Astrocyte (in vitro differentiated cells and primary cell): ENCODE results near the gene MYO5B. TPM values are rescaled to one million over a fixed set of nuclear protein-coding genes. Genes with fewer than 3 reads are reported as not detected.
A peak's percentile ranks its signal among the peaks of the same experiment; 100 is the strongest.

Experiments used
- DNase-seq: peaks from one replicate; pipeline ENCODE4 v3.0.0-alpha.2; 2010; ENCODE audit warnings: low read depth
- FAIRE-seq: peaks from 2 replicates; lab custom pipeline; 2011; peaks lifted over from hg19 to GRCh38; lab: Jason Lieb, UNC
- H2AFZ ChIP-seq: 2 replicates; pipeline ENCODE4 v1.6.0; 2012; ENCODE audit warnings: low read depth, low read length, inconsistent platforms
- H3K27ac ChIP-seq: 2 replicates; pipeline ENCODE4 v1.5.1; 2011; ENCODE audit warnings: low read depth, low read length, inconsistent platforms
- H3K27me3 ChIP-seq: 2 replicates; pipeline ENCODE4 v1.6.0; 2011; ENCODE audit warnings: low read length, inconsistent platforms; ENCODE audit not compliant: insufficient read depth
- H3K36me3 ChIP-seq: 2 replicates; pipeline ENCODE4 v1.5.1; 2011; ENCODE audit warnings: low read length, inconsistent platforms; ENCODE audit not compliant: insufficient read depth
- H3K4me1 ChIP-seq: 2 replicates; pipeline ENCODE4 v1.5.1; 2011; ENCODE audit warnings: low read length, inconsistent platforms; ENCODE audit not compliant: insufficient read depth
- H3K4me2 ChIP-seq: 2 replicates; pipeline ENCODE4 v1.6.0; 2012; ENCODE audit warnings: low read length, inconsistent platforms
- H3K4me3 ChIP-seq: 2 replicates; pipeline ENCODE4 v1.5.1; 2011; ENCODE audit warnings: low read depth, mild to moderate bottlenecking, low read length, inconsistent platforms; ENCODE audit not compliant: insufficient read depth
- H3K79me2 ChIP-seq: 2 replicates; pipeline ENCODE4 v1.6.0; 2012; ENCODE audit warnings: mild to moderate bottlenecking, low read length, inconsistent platforms; ENCODE audit not compliant: insufficient read depth
- H3K9ac ChIP-seq: 2 replicates; pipeline ENCODE4 v1.6.0; 2012; ENCODE audit warnings: mild to moderate bottlenecking, low read length, inconsistent platforms
- H3K9me3 ChIP-seq: 2 replicates; pipeline ENCODE4 v1.5.1; 2012; ENCODE audit warnings: low read depth, mild to moderate bottlenecking, low read length, inconsistent platforms; ENCODE audit not compliant: insufficient read depth
- H4K20me1 ChIP-seq: 2 replicates; pipeline ENCODE4 v1.6.0; 2012; ENCODE audit warnings: low read length, inconsistent platforms; ENCODE audit not compliant: insufficient read depth
- H3K27ac Mint-ChIP-seq: one replicate; pipeline ENCODE4 v1.8.0; 2021; ENCODE audit warnings: mild to moderate bottlenecking, mixed read lengths; ENCODE audit not compliant: unreplicated experiment
- H3K27me3 Mint-ChIP-seq: one replicate; pipeline ENCODE4 v1.8.0; 2021; ENCODE audit warnings: low read depth, mixed read lengths; ENCODE audit not compliant: unreplicated experiment
- H3K36me3 Mint-ChIP-seq: one replicate; pipeline ENCODE4 v1.8.0; 2021; ENCODE audit warnings: low read depth, mixed read lengths; ENCODE audit not compliant: unreplicated experiment
- H3K4me1 Mint-ChIP-seq: one replicate; pipeline ENCODE4 v1.8.0; 2021; ENCODE audit warnings: low read depth, mixed read lengths; ENCODE audit not compliant: unreplicated experiment
- H3K4me3 Mint-ChIP-seq: one replicate; pipeline ENCODE4 v1.8.0; 2021; ENCODE audit warnings: mild to moderate bottlenecking, moderate library complexity, mixed read lengths; ENCODE audit not compliant: unreplicated experiment
- H3K9me3 Mint-ChIP-seq: one replicate; pipeline ENCODE4 v1.8.0; 2021; ENCODE audit warnings: mild to moderate bottlenecking, mixed read lengths; ENCODE audit not compliant: unreplicated experiment
- EZH2 ChIP-seq: IDR thresholded peaks from 2 replicates; pipeline ENCODE4 v1.6.1; 2012; ENCODE audit warnings: mild to moderate bottlenecking, low read length, inconsistent platforms; ENCODE audit not compliant: insufficient read depth
- total RNA-seq: library from RNA; stranded (reverse); gene quantifications from 2 replicates; pipeline ENCODE4 v1.2.1, GENCODE V29; 2021
- TF ChIP-seq, protein P1 (sequence below): IDR thresholded peaks from 2 replicates; pipeline ENCODE4 v1.5.1; 2011; ENCODE audit warnings: low read depth, mild to moderate bottlenecking, inconsistent platforms, low read length, moderate library complexity; ENCODE audit not compliant: insufficient read depth

The MYO5B gene
- total RNA-seq, 1 donor from 2014 or later, result 8.3 TPM

DNA sequence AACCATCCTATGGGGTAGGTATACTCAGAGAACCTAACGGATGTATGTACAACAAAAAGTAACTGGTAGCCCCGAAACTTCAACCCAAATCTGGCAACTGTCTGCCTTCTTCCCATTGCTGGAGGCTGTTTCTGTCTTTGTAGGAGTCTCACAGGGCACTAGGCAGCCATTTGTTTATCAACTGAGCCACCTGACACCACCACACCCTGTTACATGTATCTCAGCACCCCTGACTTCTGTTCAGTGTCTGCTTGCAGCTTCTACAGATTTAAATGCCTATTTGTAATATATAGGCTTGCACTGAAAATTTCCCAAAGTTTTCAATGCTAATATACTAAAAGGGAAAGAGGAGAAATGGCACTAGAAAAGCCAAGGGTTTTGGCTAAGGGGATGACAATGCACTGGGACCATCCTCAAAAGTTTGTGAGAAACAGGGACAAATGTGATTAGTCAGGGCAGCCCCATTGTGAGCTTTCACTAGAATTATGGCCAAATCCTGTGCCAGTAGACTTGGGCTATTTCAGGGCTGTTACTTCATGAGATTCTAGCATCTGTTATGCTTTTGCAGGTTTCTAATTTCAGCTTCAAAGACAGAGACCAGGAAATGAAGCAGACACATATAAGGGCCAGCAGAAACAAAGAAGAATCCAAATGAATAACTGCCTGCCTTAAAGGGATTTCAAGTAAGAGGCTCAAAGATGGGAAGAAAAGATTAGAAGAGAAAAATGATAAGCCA is 103.3 kb downstream of the MYO5B start:
- Histone ChIP-seq H2AFZ (no peak overlapping the region), H3K27me3 (peaks cover 4% of the 10 kb centered on the region), H4K20me1 (no peaks in the 10 kb centered on the region), H3K79me2 (no peaks in the 10 kb centered on the region), H3K4me3 (no peak overlapping the region), H3K4me1 (no peaks in the 10 kb centered on the region), H3K9ac (no peak overlapping the region), H3K9me3 (no peaks in the 10 kb centered on the region), H3K27ac (no peak overlapping the region), H3K4me2 (no peak overlapping the region), H3K36me3 (no peaks in the 10 kb centered on the region)
- DNase-seq, result peak; percentile 14
- no peak for FAIRE-seq
- Mint-ChIP-seq H3K36me3 (no peaks in the 10 kb centered on the region), H3K4me3 (no peak overlapping the region), H3K9me3 (no peaks in the 10 kb centered on the region), H3K27me3 (no peaks in the 10 kb centered on the region), H3K4me1 (peaks cover 11% of the 10 kb centered on the region), H3K27ac (no peak overlapping the region)
- TF ChIP-seq EZH2, result no peak
- TF ChIP-seq, protein P1, sequence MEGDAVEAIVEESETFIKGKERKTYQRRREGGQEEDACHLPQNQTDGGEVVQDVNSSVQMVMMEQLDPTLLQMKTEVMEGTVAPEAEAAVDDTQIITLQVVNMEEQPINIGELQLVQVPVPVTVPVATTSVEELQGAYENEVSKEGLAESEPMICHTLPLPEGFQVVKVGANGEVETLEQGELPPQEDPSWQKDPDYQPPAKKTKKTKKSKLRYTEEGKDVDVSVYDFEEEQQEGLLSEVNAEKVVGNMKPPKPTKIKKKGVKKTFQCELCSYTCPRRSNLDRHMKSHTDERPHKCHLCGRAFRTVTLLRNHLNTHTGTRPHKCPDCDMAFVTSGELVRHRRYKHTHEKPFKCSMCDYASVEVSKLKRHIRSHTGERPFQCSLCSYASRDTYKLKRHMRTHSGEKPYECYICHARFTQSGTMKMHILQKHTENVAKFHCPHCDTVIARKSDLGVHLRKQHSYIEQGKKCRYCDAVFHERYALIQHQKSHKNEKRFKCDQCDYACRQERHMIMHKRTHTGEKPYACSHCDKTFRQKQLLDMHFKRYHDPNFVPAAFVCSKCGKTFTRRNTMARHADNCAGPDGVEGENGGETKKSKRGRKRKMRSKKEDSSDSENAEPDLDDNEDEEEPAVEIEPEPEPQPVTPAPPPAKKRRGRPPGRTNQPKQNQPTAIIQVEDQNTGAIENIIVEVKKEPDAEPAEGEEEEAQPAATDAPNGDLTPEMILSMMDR, result no peak

DNA sequence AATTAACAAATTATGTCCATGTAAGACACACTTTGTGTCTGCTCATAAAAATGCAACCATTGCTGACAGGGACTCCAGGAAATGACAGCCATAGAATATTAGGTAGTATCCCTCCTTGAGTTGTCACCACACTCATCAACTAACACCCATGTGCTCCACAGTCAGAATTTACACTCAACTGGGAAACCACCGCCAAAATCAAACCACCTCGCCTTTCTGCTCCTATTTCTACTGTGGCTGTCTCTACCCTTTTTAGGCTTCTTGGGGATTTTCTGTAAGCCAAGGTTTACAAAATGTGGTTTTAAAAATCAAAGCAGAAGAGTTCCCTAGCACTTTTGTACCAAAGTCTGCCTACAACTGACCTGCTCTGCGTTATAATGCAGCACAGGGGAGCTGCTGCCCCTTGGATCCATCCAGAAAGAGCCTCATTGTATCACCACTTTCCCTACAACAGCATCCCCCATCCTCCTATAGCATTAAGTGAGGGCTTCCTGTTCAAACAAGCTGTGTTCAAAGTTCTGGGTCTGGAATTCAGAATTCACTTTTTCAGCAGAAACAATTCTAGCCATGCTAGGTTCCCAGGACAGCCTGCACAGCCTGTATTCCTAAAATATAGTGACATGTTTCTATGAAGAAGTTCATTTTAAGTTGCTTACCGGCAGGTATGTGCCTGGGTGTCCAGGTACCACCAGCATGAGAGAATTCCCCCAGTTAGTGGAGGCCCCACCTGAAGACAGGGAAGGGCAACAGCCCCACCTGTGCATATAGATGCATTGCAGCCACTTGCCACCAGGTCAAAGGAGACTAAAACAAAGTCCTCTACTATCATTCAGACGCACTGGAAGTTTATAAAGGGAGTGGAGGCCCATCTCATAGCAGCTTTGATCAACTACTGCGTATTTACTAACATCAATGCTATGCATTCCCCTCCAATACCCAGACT is 104.3 kb downstream of the MYO5B start:
- H3K4me2 ChIP-seq, result no peak overlapping the region

More for the DNA sequence above, 104.3 kb downstream of the MYO5B start:
- no peak overlapping the region for H3K4me3 Mint-ChIP-seq
- FAIRE-seq, result no peak
- Histone ChIP-seq H3K4me3 (no peak overlapping the region), H3K79me2 (no peaks in the 10 kb centered on the region), H3K27me3 (peaks cover 4% of the 10 kb centered on the region), H3K27ac (no peak overlapping the region), H4K20me1 (no peaks in the 10 kb centered on the region), H3K9me3 (no peaks in the 10 kb centered on the region), H3K36me3 (no peaks in the 10 kb centered on the region), H3K9ac (no peak overlapping the region), H2AFZ (no peak overlapping the region), H3K4me1 (no peaks in the 10 kb centered on the region)
- DNase-seq, result no peak
- no peaks in the 10 kb centered on the region for H3K27me3 Mint-ChIP-seq
- H3K27ac Mint-ChIP-seq, result no peak overlapping the region
- TF ChIP-seq, protein P1, result no peak
- no peak for TF ChIP-seq EZH2
- peaks cover 11% of the 10 kb centered on the region for H3K4me1 Mint-ChIP-seq
- H3K9me3 Mint-ChIP-seq, result no peaks in the 10 kb centered on the region
- no peaks in the 10 kb centered on the region for H3K36me3 Mint-ChIP-seq
